CD4-positive, alpha-beta T cell treated with Interleukin-15 for 4 hours (primary cell): ENCODE data around the gene SEC11C.

Source experiments
- DNase-seq: peaks from one replicate; pipeline ENCODE4 v3.0.0-alpha.2; 2020; ENCODE audit warnings: low spot score

The SEC11C gene

DNA sequence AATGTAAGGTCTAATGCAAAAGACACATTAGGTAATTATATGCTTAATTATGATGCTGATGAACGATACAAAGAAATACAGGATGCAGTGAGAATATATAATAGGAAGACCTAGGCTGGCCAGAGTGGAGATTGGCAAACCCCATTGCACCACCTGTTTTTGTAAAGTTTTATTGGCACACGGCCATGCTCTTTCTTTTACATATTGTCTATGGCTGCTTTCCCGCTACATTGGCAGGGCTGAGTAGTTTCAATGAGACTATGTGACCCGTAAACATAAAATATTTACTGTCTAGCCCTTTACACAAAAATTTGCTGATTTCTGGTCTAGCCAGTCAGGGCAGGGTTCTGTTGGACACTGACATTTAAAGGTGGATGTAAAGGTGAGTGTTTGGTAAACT lies 5.4 kb downstream of the SEC11C start:
- no peak for DNase-seq

DNA sequence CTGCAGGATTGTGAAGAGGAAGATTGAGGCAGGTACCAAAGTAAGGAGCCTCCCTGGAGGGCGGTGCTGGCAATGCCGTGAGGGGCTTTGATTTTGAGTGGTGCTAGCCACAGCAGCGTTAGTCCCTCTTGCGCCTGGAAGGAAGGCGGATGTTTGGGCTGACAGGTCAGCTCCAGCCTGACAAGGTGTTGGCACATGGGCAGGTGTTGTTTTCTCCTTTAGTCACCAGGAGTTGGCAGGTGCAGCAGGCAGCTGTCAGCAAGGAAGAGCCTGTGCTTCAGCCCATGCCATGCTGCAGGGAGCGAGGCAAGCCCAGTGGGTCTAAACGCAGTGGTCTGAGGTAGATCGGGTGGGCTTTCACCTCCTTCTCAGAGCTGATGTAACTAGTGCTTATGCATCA lies 8.5 kb downstream of the SEC11C start:
- no peak for DNase-seq

GRCh38 chr18:59149007-59149406 lies 9.3 kb downstream of the SEC11C start:
- DNase-seq = no peak

DNA sequence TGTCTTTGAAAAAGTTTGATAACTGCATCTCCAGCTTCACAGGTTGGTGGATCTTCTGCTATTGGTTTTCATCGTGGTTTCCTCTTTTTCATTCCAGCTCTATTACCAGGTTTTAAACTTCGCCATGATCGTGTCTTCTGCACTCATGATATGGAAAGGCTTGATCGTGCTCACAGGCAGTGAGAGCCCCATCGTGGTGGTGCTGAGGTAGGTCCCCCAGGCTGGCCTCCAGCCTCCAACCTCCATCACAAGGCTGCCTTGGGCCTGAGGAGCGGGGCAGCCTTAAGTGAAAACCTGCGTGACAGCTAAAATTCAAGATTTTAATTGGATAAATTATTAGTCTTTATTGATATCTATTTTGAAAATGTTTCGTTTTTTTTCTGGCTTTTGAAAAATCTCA lies 9.7 kb downstream of the SEC11C start:
- no peak for DNase-seq

- DNase-seq = no peak
Measured at GRCh38 chr18:59150236-59150635, 10.6 kb downstream of the SEC11C start.

GRCh38 chr18:59155153-59155552 lies 15.5 kb downstream of the SEC11C start:
- no peak for DNase-seq

DNA sequence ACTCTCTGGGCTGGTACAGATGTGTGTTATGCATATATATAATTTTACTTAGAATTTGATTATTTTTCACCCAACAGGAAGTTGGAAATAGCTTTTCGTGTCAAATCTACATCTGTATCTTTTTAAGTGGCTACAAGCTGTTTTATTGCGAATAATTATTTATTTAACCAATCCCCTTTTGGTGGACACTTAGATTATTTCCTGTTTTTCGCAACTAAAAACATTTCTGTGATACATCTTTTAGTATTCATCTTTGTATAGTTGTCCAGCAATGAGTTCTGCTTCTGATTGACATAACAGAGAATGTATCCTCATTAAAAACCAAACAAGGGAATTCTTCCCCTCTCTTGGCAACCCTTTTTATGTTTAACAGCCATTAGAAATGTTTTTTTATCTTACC lies 16.6 kb downstream of the SEC11C start:
- DNase-seq = no peak

DNA sequence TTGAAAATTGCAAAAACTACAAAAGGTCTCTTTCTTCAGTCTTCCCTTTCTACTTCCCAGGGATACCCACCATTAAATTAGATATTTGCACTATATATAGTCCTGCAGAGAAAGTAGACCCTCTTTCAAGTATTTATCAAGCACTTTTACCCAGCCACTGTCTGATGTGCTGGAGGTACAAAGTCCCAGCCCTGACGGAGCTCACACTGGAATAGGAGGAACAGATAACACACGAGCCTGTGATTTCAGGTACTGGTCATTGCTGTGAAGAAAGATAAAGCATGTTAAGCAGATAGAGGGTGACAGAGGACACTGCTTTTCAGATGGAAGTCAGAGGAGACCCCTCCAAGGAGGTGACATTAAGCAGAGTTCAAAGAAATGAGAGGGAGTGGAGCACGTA lies 19.6 kb downstream of the SEC11C start:
- DNase-seq = no peak

DNA sequence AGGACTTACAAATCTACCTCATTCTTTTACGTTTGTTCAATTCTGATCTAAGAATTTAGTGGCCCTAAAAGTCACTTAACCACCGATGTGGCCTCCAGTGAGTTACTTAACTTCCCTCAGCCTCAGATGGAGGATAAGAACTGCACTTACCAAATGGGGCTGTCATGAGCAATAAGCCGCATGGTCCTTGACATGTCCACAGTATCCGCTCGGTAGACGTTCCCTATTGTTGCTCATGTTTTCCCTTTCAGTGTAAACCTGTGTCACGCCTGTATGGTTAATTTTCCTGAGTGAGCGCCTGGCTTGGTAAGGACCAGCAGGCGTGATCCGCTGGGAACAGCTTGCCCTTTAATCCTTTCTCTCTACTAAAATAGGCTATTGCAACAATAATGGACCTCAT lies 20.3 kb downstream of the SEC11C start:
- no peak for DNase-seq

GRCh38 chr18:59172664-59173249 lies 33.1 kb downstream of the SEC11C start:
- DNase-seq = no peak

- DNase-seq = no peak
Measured at GRCh38 chr18:59177485-59177884, 37.8 kb downstream of the SEC11C start.

DNA sequence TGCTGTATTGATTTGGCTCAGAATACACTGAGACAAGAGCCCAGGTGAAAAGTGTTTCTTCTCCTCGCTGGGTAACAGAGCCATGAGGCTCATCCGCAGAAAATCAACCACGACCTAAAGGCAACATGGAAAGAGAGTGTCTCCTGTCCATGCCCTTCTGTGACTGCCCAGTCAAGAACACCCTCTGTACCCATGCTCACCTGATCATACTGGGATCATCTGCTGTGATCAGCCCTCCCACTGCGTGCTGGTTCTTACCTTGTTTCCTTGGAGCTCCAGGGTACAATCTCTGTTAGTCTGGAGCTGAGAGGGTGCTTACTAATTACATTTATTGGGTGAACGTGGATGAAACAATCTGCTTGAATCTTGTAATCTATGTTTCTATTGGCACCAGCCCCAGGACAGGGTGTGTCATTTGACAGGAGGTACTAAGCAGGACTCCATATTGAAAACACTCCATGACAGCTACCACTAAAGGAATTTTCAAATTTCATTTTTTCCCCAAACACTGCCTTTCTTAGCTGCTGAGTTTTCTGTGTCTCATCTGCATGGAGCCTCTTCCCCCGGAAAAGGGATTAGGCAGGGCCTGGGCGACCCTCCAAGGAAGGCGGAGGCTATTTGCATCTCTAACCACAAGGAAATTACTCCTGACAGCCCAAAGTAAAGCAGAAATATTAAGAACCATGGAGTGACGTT lies 40.6 kb downstream of the SEC11C start:
- no peak for DNase-seq

DNA sequence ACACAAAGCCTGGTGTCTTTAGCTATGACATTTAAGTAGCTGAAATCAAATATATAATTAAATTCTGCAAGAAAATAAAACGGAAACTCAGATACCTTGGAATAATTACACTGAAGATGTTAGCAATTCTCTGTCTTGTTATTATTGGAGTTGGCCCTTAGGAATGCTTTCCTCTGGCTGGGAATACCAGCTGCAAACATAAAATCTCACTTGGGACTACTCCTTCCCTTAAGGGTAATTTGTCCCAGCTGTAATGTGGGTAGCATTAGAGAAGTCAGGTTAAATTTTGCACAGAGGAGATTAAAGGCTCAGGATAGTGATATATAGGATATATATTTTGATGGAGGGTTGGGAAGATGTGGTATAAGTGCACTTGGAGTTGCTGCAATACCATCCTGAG lies 43.0 kb downstream of the SEC11C start:
- DNase-seq = no peak

GRCh38 chr18:59189008-59189407 lies 49.3 kb downstream of the SEC11C start:
- DNase-seq = no peak

DNA sequence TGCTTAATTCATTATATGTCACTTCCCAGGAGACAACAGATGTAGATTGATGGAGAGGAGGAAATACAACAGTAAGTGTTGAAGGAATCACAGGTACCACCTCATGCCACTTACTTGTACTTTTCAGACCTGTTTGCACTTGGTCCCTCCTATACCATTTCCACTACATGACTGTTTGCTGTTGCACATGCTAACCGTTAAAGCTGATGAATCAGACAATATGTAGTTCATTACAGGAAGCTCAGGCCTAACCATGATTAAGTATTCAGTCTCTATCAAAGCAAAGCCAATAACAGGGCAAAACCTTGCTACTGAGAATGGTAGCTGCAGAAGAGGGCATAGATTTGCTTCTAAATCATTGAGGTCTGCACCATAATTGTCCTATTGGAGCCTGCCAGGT lies 50.1 kb downstream of the SEC11C start:
- no peak for DNase-seq

GRCh38 chr18:59196161-59196725 lies 56.6 kb downstream of the SEC11C start:
- DNase-seq = no peak

GRCh38 chr18:59197636-59198035 lies 58.0 kb downstream of the SEC11C start:
- DNase-seq = no peak

GRCh38 chr18:59198215-59198614 lies 58.5 kb downstream of the SEC11C start:
- no peak for DNase-seq

GRCh38 chr18:59200787-59201186 lies 61.1 kb downstream of the SEC11C start:
- no peak for DNase-seq

DNA sequence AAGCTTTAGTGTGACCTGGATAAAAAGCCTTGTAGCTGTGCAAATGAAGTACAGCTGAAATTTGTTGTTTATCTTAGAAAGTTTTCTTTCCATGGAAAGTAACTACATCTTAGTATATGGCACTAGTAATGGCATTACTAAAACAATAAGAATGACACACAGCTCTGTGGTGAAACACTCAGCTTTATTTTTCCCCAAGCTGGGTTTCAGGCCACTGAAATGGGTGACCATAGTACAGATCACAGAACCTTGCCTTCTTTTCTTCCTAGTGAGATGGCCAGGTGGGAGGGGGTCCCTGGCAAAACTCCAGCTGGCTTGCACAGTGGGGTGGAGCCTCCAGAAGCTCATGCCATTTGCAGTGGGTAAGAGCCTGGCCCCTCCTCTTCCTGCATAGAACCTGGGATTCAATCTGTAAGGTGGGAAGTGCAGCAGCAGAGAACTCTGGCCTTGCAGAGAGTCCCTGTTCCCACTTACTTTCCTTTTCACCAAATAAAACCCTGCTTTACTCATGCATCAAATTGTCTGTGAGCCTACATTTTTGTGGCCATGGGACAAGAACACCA lies 62.7 kb downstream of the SEC11C start:
- DNase-seq = no peak

- DNase-seq = no peak
Measured at GRCh38 chr18:59207506-59207905, 67.8 kb downstream of the SEC11C start.
